AG10803 (cell line): Measurements from ENCODE around the gene ZFP3.

Experiments
- DNase-seq: peaks from one replicate; pipeline ENCODE4 v3.0.0; 2010; ENCODE audit warnings: low read depth
- H3K4me3 ChIP-seq: 2 replicates; pipeline ENCODE4 v1.5.1; 2011; ENCODE audit warnings: mild to moderate bottlenecking, low read length, control low read depth
- CTCF ChIP-seq: conservative IDR thresholded peaks from 2 replicates; pipeline ENCODE4 v1.5.1; 2011; ENCODE audit warnings: mild to moderate bottlenecking, low read length, control low read depth, inconsistent platforms

Gene ZFP3

DNA sequence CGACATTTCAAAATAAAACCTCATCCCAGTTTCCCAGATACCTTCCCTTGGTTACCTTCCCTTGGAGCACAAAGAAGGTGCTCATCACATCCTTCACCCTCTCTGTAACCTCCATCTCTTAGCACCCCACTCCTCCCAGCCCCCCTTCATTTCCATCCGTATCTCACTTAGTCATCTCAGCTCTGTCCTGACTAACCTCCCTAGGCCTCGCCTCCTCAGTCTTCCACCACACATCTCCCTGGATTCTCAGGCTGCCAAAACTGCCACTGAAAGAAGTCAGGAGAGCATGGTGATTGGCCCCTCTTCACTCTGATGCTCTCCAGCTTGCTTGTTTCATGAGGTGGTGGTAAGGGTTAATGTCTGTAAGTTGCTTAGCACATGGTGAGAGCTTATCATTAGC, 2.3 kb downstream of the ZFP3 start:
- H3K4me3 ChIP-seq = no peak overlapping the region
- no peak for DNase-seq
- no peak for TF ChIP-seq CTCF

- TF ChIP-seq CTCF = no peak
- no peak overlapping the region for H3K4me3 ChIP-seq
- no peak for DNase-seq
Observed at GRCh38 chr17:5092218-5093010, 14.1 kb downstream of the ZFP3 start.

DNA sequence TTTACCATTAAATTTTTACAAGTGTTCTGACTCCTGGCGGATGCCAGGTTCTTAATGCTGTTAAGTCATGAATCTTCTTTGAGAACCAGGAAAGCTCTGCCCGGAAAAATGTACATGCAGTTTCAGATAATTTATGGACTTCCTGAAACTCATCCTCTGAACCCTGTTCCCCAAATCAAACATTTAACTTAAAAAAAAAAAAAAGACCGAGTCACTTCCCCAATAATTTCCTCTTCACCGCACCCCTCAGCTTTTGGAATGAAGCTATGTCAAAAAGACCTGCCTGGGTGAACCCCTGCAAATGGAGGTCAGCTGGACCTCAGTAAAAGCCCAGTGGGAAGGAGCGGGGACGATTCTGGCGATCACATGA, 18.4 kb downstream of the ZFP3 start:
- no peak overlapping the region for H3K4me3 ChIP-seq
- TF ChIP-seq CTCF = no peak
- DNase-seq = no peak

GRCh38 chr17:5097101-5097834, 19.0 kb downstream of the ZFP3 start:
- no peak overlapping the region for H3K4me3 ChIP-seq
- TF ChIP-seq CTCF = no peak
- DNase-seq = no peak

- H3K4me3 ChIP-seq = no peak overlapping the region
- DNase-seq = no peak
- TF ChIP-seq CTCF = no peak
Observed at GRCh38 chr17:5099271-5099670, 21.0 kb downstream of the ZFP3 start.

DNA sequence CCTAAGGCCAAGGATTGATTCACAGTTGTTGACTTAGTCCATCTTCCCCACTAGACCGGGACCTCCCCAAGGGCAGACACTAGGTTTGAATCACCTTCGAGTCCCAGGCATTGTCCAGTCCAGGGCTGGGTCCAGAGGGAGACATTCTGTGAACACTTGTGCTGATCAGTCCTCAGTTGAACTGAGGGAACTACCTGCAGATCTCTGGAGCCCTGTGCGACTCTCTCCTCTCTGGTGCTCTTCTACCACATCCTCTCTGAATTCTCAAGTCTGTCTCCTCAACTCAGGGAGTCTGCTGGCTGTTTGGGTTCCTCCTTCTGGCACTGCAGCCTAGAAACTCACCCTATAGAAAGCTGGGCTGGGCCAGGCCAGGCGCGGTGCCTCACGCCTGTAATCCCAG, 22.6 kb downstream of the ZFP3 start:
- no peak overlapping the region for H3K4me3 ChIP-seq
- TF ChIP-seq CTCF = no peak
- no peak for DNase-seq

DNA sequence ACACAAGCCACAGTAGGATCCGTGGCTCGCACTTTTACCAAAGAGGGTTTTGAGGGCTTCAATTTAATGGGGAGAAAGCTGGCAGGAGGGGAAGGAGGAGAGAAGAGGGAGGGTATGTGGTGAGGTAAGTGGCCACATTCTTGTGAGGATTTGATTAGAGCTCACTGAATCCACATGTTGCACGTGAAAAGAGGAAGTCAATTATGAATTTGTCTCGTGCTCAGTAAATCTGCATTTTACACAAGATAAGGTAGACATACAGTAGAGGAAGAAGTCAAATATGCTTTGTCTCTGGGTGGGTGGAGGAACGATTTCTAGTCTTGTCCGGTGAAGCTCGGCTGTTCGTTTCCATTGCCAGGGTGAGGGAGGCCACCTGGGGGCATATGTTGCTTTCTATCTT, 32.5 kb downstream of the ZFP3 start:
- peak overlapping the region; percentile 94 for H3K4me3 ChIP-seq
- no peak for DNase-seq

More for the DNA sequence above, 32.5 kb downstream of the ZFP3 start:
- no peak; the same call in 1 of the 2 replicates for TF ChIP-seq CTCF
